H1 (cell line): ENCODE results near the gene MAGI3. TPM values are rescaled to one million over a fixed set of nuclear protein-coding genes. Genes with fewer than 3 reads are reported as not detected.

Source experiments
- CBX8 ChIP-seq: fragments of 300-800, 300-1000 bp; sonication (generic); IDR thresholded peaks from 2 replicates; pipeline ENCODE4 v1.7.1; 2016; ENCODE audit warnings: low read depth, low read length, borderline replicate concordance
- CHD2 ChIP-seq: IDR thresholded peaks from 2 replicates; pipeline ENCODE4 v1.6.1; 2012; ENCODE audit warnings: low read length, improper control_type of control experiment
- CHD7 ChIP-seq: fragments of 300-600 bp; sonication (generic); IDR thresholded peaks from 2 replicates; pipeline ENCODE4 v1.7.1; 2012; ENCODE audit warnings: low read length, moderate library complexity, mild to moderate bottlenecking, inconsistent platforms; ENCODE audit not compliant: insufficient replicate concordance
- CTBP2 ChIP-seq: IDR thresholded peaks from 2 replicates; pipeline ENCODE4 v1.7.0; 2011; ENCODE audit warnings: borderline replicate concordance, mild to moderate bottlenecking, moderate library complexity, mixed read lengths, low read length; ENCODE audit not compliant: insufficient read depth, insufficient read length
- HDAC2 ChIP-seq, 2 experiments: fragments of 300-600 bp in 1 of 2; sonication (generic) in 1 of 2; IDR thresholded peaks; 2 replicates each; pipeline ENCODE4 v1.6.1; 2011 to 2012; ENCODE audit warnings: low read depth in 2 of 2, low read length in 2 of 2, mild to moderate bottlenecking in 2 of 2, moderate library complexity in 2 of 2, borderline replicate concordance in 1 of 2, inconsistent platforms in 1 of 2
- KDM4A ChIP-seq: IDR thresholded peaks from one replicate; pipeline ENCODE4 v1.7.1; 2012; ENCODE audit warnings: low read depth, mild to moderate bottlenecking, moderate library complexity, low read length, inconsistent platforms; ENCODE audit not compliant: severe bottlenecking
- MAX ChIP-seq: IDR thresholded peaks from 2 replicates; pipeline ENCODE4 v1.6.1; 2012; ENCODE audit warnings: inconsistent platforms
- PHF8 ChIP-seq: fragments of 200-600 bp; sonication (generic); conservative IDR thresholded peaks from 2 replicates; pipeline ENCODE4 v1.7.1; 2012; ENCODE audit warnings: low read depth, mild to moderate bottlenecking, inconsistent platforms, low read length, moderate library complexity
- RFX5 ChIP-seq: IDR thresholded peaks from 2 replicates; pipeline ENCODE4 v1.6.1; 2011; ENCODE audit warnings: low read depth, low read length, improper control_type of control experiment, borderline replicate concordance
- RNF2 ChIP-seq: fragments of 200-900, 300-1000 bp; sonication (generic); IDR thresholded peaks from 2 replicates; pipeline ENCODE4 v1.7.1; 2016; ENCODE audit warnings: borderline replicate concordance, low read depth, mild to moderate bottlenecking, antibody characterized with exemption, low read length; ENCODE audit not compliant: poor library complexity, severe bottlenecking; ENCODE audit errors: missing control alignments
- TAF1 ChIP-seq: IDR thresholded peaks from 2 replicates; pipeline ENCODE4 v1.6.1; 2011; ENCODE audit warnings: mild to moderate bottlenecking, low read depth, low read length
- polyA plus RNA-seq, 7 experiments: library from polyadenylated mRNA; depleted of rRNA in 3 of 7; stranded (reverse) in 5 of 7; unstranded in 2 of 7; fragments of >200 nt in 5 of 7; fragments of 200-250 nt in 2 of 7; gene quantifications; 1 replicate in 5 of 7; 2 replicates in 1 of 7; 4 replicates in 1 of 7; pipeline versions ENCODE4 v1.2.1 to v1.2.3, GENCODE V29; 2011 to 2013; ENCODE audit warnings: missing spikeins in 2 of 7, mixed read lengths in 2 of 7
- total RNA-seq: library from RNA; stranded (reverse); fragmentation: NEBNext Ultra II Directional; extraction: Animal tissue kit (Norgen Biotek cat#: 25700); gene quantifications from 2 replicates; pipeline ENCODE4 v1.2.1, GENCODE V29; 2021

MAGI3 gene
- total and polyA plus RNA-seq, 2 of the 8 experiments (the other 6 are each of a cell fraction or from before 2014, with no cell fraction given) = 2.3 to 7.8 TPM

- TF ChIP-seq CHD7 (no peak), CHD2 (no peak), PHF8 (no peak), RFX5 (no peak), HDAC2 (IDR thresholded peaks at IDR 0.05; ENCODE audit: borderline replicate concordance in 1 of 2, low read depth in 2 of 2, low read length in 2 of 2) (no peak), TAF1 (no peak), CBX8 (no peak), KDM4A (no peak), CTBP2 (no peak), RNF2 (no peak), MAX (no peak)
Observed at GRCh38 chr1:113456967-113457366, 66.7 kb downstream of the MAGI3 start (continued).
